Gastrocnemius medialis (tissue), 4 donors: ENCODE measurements around the gene AFP. TPM values are rescaled to one million over a fixed set of nuclear protein-coding genes. Genes with fewer than 3 reads are reported as not detected.

Source experiments
- ATAC-seq, 2 donors: fragments of 150-250 bp; one replicate each; pipeline ENCODE4 v1.9.1; 2016
- DNase-seq, 2 donors: peaks; one replicate each; pipeline ENCODE4 v3.0.0-alpha.2; 2019
- H3K27ac ChIP-seq, 4 donors: fragments of 200-600 bp; sonication (generic); 1 replicate in 1 of 4; 2 replicates in 3 of 4; pipeline ENCODE4 v1.5.1; 2016 to 2018; ENCODE audit warnings: mild to moderate bottlenecking in 2 of 4, moderate library complexity in 1 of 4
- H3K27me3 ChIP-seq, 3 donors: fragments of 200-600 bp; sonication (generic) in 2 of 3; 1 replicate in 1 of 3; 2 replicates in 2 of 3; pipeline versions ENCODE4 v1.5.1 to v1.6.0; 2016 to 2019; ENCODE audit warnings: mild to moderate bottlenecking in 1 of 3, moderate library complexity in 1 of 3
- H3K36me3 ChIP-seq, 2 donors: fragments of 200-600 bp; sonication (generic) in 1 of 2; one replicate each; pipeline ENCODE4 v1.5.1; 2017 to 2018
- H3K4me1 ChIP-seq, 2 donors: fragments of 200-600 bp; sonication (generic) in 1 of 2; one replicate each; pipeline ENCODE4 v1.5.1; 2016 to 2017; ENCODE audit warnings: mild to moderate bottlenecking in 2 of 2
- H3K4me3 ChIP-seq, 4 donors: fragments of 200-600 bp; sonication (generic) in 3 of 4; 1 replicate in 1 of 4; 2 replicates in 3 of 4; pipeline ENCODE4 v1.5.1; 2016 to 2019; ENCODE audit warnings: mild to moderate bottlenecking in 2 of 4
- H3K9me3 ChIP-seq, 3 donors: fragments of 200-600 bp; sonication (generic) in 2 of 3; 1 replicate in 1 of 3; 2 replicates in 2 of 3; pipeline ENCODE4 v1.5.1; 2016 to 2019
- CTCF ChIP-seq, 5 experiments: fragments of 450-650 bp in 3 of 5; fragments of 200-600 bp in 2 of 5; sonication (generic) in 2 of 5; IDR thresholded peaks in 4 of 5; conservative IDR thresholded peaks in 1 of 5; 1 replicate in 4 of 5; 2 replicates in 1 of 5; pipeline ENCODE4 v1.5.1; 2016 to 2019; ENCODE audit warnings: antibody characterized with exemption in 5 of 5, mild to moderate bottlenecking in 3 of 5, moderate library complexity in 3 of 5
- POLR2A ChIP-seq, 2 donors: fragments of 450-650 bp; IDR thresholded peaks; one replicate each; pipeline ENCODE4 v1.6.1; 2017; ENCODE audit warnings: antibody characterized with exemption in 2 of 2, mild to moderate bottlenecking in 2 of 2, moderate library complexity in 2 of 2
- in situ Hi-C, 4 donors: fragments of 200-750 bp; cut with MboI; loops; one replicate each; pipeline versions ENCODE4 v1.15.0 to v1.8.0; 2017; ENCODE audit warnings: low sequenced_read_pairs in 4 of 4
- intact Hi-C: fragments of 100-400 bp; cut with DNase I; formaldehyde crosslinking; loops from one replicate; pipeline ENCODE4 v1.15.1; 2023; ENCODE audit warnings: low total_unique reads
- total RNA-seq, 4 donors: library from RNA; depleted of rRNA; stranded (reverse); fragments of >200 nt; gene quantifications; one replicate each; pipeline versions ENCODE4 v1.1.0 to v1.2.3, GENCODE V29; 2016

The AFP gene
- total RNA-seq, 4 donors from 2014 or later = not detected

- no peaks in the 10 kb centered on the region for H3K9me3 ChIP-seq
- DNase-seq (no peak), ATAC-seq (no peak)
- intact Hi-C loops (no loop called here), in situ Hi-C loops (no loop called here)
- H3K36me3 ChIP-seq = no peaks in the 10 kb centered on the region
- TF ChIP-seq CTCF (IDR thresholded peaks at IDR 0.05 in 4 of 5, conservative IDR thresholded peaks at IDR 0.05 in 1 of 5) = no peak
- TF ChIP-seq POLR2A (IDR thresholded peaks at IDR 0.05) = no peak
- no peak overlapping the region for H3K4me3 ChIP-seq
- no peak overlapping the region for H3K27ac ChIP-seq
- no peaks in the 10 kb centered on the region for H3K27me3 ChIP-seq
- no peaks in the 10 kb centered on the region for H3K4me1 ChIP-seq
These were observed 3.6 kb upstream of the AFP start for GRCh38 chr4:73432169-73433000.

- Histone ChIP-seq H3K27me3 (no peaks in the 10 kb centered on the region), H3K36me3 (no peaks in the 10 kb centered on the region), H3K4me3 (no peak overlapping the region), H3K9me3 (no peaks in the 10 kb centered on the region), H3K4me1 (no peaks in the 10 kb centered on the region), H3K27ac (no peak overlapping the region)
- no peak for TF ChIP-seq POLR2A (IDR thresholded peaks at IDR 0.05)
- no peak for TF ChIP-seq CTCF (IDR thresholded peaks at IDR 0.05 in 4 of 5, conservative IDR thresholded peaks at IDR 0.05 in 1 of 5)
- ATAC-seq (no peak), DNase-seq (no peak)
- intact Hi-C loops (no loop called here), in situ Hi-C loops (no loop called here)
These were observed 2.9 kb upstream of the AFP start for GRCh38 chr4:73433140-73433539.

GRCh38 chr4:73434311-73434710 is 1.7 kb upstream of the AFP start:
- DNase-seq = no peak
- TF ChIP-seq CTCF (IDR thresholded peaks at IDR 0.05 in 4 of 5, conservative IDR thresholded peaks at IDR 0.05 in 1 of 5) (no peak), POLR2A (IDR thresholded peaks at IDR 0.05) (no peak)
- in situ Hi-C loops (no loop called here), intact Hi-C loops (no loop called here)
- Histone ChIP-seq H3K27me3 (no peaks in the 10 kb centered on the region), H3K4me3 (no peak overlapping the region), H3K36me3 (no peaks in the 10 kb centered on the region), H3K4me1 (no peaks in the 10 kb centered on the region), H3K9me3 (no peaks in the 10 kb centered on the region), H3K27ac (no peak overlapping the region)
- no peak for ATAC-seq

GRCh38 chr4:73436674-73437557 is 895 bp downstream of the AFP start:
- Histone ChIP-seq H3K27ac (no peak overlapping the region), H3K4me1 (no peaks in the 10 kb centered on the region), H3K4me3 (no peak overlapping the region), H3K36me3 (no peaks in the 10 kb centered on the region), H3K9me3 (no peaks in the 10 kb centered on the region), H3K27me3 (no peaks in the 10 kb centered on the region)
- ATAC-seq = no peak
- no peak for TF ChIP-seq POLR2A (IDR thresholded peaks at IDR 0.05)
- no peak for TF ChIP-seq CTCF (IDR thresholded peaks at IDR 0.05 in 4 of 5, conservative IDR thresholded peaks at IDR 0.05 in 1 of 5)
- in situ Hi-C loops = no loop called here
- DNase-seq = no peak
- intact Hi-C loops = no loop called here
